ENCODE measurements around the gene MATN1.

GRCh38 chr1:30664103-30664755, 59.2 kb downstream of the MATN1 start:
- TF ChIP-seq EZH2phosphoT487 (IDR thresholded peaks at IDR 0.05; ENCODE audit: low read depth, severe bottlenecking, unreplicated experiment) (no peak), CTCF (IDR thresholded peaks at IDR 0.05; ENCODE audit: poor library complexity) (no peak)
